AG09319 (cell line): ENCODE data around the gene NDUFV2.

Experiments
- DNase-seq: peaks from one replicate; pipeline ENCODE4 v3.0.0-alpha.2; 2010; ENCODE audit warnings: low read depth; ENCODE audit errors: extremely low read depth
- TF ChIP-seq, protein P1 (sequence below): IDR thresholded peaks from 2 replicates; pipeline ENCODE4 v1.5.1; 2011; ENCODE audit warnings: low read depth, mild to moderate bottlenecking, inconsistent platforms, low read length, moderate library complexity

Gene NDUFV2

DNA sequence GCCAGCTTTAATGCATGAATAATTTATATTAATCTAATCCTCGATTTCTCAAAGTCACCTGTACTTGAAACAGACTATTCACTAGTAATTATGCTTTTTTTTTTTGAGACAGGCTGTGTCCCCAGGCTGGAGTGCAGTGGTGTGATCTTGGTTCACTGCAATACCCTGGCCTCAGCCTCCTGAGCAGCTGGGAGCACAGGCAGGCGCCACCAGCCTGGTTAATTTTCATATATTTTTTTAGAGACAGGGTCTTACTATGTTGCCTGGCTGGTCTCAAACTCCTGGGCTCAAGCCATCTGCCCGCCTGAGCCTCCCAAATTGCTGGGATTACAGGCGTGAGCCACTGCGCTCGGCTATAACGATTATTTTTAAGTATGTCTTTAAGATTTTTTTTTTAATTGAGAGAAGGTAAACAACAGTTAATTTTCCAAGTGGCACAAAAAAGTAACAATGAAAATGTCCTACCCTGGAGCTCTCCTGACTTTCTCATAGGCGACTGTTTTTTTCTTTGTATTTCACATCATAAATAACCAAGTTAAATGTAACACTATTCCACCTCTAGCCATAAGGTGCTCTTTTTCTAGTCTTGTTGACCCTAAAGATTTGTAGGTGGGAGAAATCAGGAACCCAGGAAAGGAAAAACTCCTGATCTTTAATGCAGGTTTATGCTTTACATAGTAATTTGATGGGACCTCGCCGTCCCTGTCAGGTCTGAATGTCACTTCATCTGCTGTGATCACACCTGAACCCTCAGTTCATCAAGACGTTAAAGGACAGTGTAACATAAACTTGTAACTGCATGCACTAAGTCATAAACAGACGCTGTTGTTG lies 32.8 kb downstream of the NDUFV2 start:
- no peak for DNase-seq
- TF ChIP-seq, protein P1, sequence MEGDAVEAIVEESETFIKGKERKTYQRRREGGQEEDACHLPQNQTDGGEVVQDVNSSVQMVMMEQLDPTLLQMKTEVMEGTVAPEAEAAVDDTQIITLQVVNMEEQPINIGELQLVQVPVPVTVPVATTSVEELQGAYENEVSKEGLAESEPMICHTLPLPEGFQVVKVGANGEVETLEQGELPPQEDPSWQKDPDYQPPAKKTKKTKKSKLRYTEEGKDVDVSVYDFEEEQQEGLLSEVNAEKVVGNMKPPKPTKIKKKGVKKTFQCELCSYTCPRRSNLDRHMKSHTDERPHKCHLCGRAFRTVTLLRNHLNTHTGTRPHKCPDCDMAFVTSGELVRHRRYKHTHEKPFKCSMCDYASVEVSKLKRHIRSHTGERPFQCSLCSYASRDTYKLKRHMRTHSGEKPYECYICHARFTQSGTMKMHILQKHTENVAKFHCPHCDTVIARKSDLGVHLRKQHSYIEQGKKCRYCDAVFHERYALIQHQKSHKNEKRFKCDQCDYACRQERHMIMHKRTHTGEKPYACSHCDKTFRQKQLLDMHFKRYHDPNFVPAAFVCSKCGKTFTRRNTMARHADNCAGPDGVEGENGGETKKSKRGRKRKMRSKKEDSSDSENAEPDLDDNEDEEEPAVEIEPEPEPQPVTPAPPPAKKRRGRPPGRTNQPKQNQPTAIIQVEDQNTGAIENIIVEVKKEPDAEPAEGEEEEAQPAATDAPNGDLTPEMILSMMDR = no peak

DNA sequence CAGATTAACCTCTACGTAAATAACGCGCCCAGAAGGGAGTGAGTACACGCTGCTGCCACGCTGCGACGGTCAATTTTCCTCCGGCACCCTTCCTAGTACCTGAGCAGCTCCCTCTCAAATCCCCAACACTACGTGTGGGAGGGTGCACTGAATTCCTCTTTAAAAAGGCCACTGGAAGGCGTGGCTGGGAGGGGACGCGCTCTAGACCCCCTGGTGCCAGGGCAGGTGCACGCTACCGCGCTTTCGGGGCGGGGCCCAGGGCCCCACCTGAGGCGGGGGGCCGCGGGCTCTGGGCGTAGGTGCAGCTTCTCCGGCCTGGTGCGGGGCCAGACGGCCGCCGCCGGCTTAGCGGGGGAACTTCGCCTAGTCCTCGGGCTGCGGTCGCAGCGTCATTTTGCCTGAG lies 33.4 kb downstream of the NDUFV2 start:
- TF ChIP-seq, protein P1 = no peak
- no peak for DNase-seq

DNA sequence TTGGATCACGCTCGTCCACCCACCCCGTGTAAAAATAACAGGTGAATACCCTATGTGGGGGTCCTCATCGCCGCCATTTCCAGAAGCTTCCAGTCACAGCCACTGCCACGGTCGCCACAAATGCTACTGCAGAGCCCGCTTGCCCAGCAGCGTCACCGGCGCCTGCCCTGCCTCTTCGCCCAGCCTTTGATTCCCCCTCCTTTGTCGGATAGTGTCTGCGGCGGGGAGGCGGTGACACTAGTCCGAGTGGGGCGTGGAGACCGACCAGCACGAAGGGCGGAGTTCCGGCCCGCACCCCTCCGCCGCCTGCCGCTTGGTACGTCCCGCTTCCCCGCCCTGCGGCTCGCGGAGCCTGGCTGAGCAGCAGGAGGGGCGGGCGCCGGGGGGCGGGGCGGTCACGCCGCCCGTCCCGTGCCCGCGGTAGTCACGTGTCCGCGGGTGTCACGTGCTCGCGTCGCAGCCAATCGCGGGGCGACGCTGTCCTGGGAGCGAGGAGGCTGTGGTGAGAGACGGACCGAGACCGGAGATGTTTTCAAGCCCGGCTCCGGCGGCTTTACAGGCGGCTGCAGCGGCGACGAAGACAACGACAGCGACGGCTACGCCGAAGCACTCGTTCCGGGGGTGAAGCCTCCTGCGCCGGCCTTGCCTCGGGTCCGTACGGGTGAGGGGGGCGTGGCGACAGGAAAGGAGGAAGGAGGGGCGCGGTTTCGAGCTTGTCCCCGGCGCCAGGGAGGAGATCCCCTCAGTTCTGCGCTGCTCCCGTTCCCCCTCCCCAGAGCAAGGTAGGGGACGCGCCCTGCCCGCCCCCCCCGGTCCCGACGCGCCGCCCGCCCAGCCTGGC lies 34.0 kb downstream of the NDUFV2 start, which contains the start of gene ANKRD12:
TSS of gene ANKRD12 (plus strand) at position 467 of the 841 bp plus-strand sequence. CDS start 45,652 bp downstream, outside the sequence.
- DNase-seq = peak; percentile 97
- TF ChIP-seq, protein P1 = no peak

DNA sequence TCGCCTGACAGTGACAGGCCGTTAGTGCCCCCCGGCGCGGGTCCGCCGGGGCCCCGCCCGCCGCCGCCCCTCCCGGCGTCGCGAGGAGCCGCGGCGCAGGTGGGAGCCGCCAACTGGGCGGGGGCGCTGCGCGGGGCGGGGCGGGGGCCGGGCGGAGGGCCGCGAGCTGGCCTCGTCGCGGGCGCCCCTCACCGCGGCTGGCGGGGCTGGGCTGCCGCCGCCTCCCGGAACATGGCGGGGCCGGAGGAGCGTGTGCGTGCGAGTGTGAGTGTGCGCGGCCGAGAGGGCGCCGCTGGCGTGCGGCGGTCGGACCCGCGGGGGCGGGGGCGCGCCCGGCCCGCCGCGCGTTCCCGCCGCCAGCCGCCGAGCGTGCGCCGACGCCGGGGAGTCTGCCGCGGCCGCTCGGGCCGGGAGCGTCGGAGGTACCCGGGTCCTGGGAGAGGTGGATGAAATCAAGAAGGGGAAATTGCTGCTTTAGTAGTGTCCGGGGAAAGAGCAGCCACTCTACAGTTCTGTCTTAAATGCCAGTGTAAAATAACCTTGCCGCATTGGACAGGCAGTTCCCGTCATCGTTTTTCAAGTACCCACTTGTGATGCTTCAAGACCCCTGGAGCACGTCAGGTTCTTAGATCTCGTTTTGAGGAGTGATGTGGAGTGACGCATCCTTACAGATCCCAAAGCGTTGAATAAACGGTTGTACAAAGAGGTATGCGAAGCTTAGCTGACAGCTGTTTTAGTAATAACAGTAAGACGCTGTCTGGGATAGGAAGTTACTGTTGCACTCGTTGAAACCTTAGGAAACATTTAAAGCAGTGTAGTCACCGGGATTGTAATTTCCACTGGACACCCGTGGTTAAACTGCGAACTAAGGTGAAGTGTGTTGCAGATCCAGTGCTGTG lies 34.9 kb downstream of the NDUFV2 start:
- peak; percentile 52 for DNase-seq
- TF ChIP-seq, protein P1 = no peak

DNA sequence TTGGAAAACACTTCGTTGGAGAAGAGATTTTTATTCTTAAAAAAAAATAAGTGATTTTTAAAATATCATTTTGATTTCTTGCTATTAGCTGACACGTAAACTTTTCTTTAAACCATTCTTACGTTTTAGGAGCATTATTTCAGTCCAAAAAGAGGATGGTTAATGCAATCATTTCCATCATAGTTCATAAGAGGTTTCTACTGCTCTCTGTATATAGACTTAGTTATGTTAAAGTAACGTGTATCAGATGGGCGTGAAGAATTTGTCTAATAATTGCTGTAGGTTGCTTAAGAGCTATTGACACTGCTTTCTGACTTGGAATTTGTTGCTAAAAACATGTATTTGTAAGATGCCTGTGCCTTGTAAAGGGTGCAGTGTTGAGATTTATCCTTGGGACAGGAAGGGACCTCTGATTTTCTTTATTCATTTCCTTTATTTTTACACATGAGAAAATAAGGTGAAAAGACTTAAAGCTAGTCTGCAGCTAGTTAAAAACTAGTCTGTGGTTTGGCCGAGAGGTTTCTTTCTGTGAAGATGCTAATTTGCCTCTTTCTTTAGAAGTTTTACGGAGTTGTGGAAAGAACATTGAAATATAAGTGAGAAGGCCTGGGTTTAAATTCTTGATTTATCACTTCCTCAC lies 37.0 kb downstream of the NDUFV2 start:
- TF ChIP-seq, protein P1 = no peak
- DNase-seq = no peak

DNA sequence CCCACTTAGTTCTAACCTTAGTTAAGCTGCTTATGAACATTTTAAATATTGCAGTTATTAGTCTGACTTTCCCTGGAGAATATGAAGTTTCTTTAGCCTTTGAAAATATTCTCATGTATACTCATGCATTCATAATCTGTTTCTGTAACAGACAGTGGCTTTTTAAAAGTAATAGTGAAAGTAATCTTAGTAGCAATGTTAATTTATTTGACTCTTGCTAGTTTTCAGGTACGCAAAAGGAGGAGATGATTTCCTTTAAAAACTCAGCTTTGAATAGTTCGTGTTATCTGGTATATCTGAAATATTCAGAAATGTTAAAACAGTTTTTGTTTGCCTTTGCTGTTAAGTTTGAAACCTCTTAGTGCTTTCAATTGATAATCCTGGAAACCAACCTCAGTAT lies 37.9 kb downstream of the NDUFV2 start:
- DNase-seq = no peak
- TF ChIP-seq, protein P1 = no peak
